ENCODE data around the gene PTPA. TPM values are rescaled to one million over a fixed set of nuclear protein-coding genes. Genes with fewer than 3 reads are reported as not detected.

PTPA gene
- polyA plus RNA-seq, 1 donor from 2014 or later: 62.8 TPM

DNA sequence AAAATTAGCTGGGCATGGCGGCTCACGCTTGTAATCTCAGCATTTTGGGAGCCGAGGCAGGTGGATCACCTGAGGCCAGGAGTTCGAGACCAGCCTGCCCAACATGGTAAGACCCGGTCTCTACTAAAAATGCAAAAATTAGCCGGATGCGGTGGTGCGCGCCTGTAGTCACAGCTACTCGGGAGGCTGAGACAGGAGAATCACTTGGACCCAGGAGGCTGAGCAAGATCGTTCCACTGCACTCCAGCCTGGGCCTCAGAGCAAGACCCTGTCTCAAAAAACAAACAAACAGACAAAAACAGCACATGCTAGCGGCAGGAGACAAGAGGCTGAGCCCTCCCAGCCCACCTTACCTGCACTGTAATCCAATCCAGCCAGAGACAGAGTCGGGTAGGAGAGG, 31.4 kb upstream of the PTPA start:
- H3K9me2 ChIP-seq (ENCODE audit: insufficient read depth, low read length): no peaks in the 10 kb centered on the region
- H3K36me3 ChIP-seq (ENCODE audit: insufficient read depth, low read length): no peaks in the 10 kb centered on the region
- H4K20me1 ChIP-seq (ENCODE audit: insufficient read depth): no peaks in the 10 kb centered on the region
- H3K9ac ChIP-seq (ENCODE audit: low read length): no peak overlapping the region
- H3K4me3 ChIP-seq (ENCODE audit: low read length): peak overlapping the region; percentile 86
- no peaks in the 10 kb centered on the region for H3K27me3 ChIP-seq (ENCODE audit: insufficient read depth, low read depth, low read length)
- no peak overlapping the region for H3K27ac ChIP-seq (ENCODE audit: low read length)
- H2AFZ ChIP-seq (ENCODE audit: low read depth, low read length): no peak overlapping the region
- no peaks in the 10 kb centered on the region for H3K9me3 ChIP-seq (ENCODE audit: low read length)
- H3K79me2 ChIP-seq (replicated peaks; ENCODE audit: insufficient read depth, low read length): peaks cover 18% of the 10 kb centered on the region
- H3K4me2 ChIP-seq (ENCODE audit: low read length): no peak overlapping the region
- TF ChIP-seq TAF1 (IDR thresholded peaks at IDR 0.05; ENCODE audit: low read depth) (no peak), SMC3 (conservative IDR thresholded peaks at IDR 0.05; ENCODE audit: poor library complexity) (no peak)
- TF ChIP-seq, protein P1, sequence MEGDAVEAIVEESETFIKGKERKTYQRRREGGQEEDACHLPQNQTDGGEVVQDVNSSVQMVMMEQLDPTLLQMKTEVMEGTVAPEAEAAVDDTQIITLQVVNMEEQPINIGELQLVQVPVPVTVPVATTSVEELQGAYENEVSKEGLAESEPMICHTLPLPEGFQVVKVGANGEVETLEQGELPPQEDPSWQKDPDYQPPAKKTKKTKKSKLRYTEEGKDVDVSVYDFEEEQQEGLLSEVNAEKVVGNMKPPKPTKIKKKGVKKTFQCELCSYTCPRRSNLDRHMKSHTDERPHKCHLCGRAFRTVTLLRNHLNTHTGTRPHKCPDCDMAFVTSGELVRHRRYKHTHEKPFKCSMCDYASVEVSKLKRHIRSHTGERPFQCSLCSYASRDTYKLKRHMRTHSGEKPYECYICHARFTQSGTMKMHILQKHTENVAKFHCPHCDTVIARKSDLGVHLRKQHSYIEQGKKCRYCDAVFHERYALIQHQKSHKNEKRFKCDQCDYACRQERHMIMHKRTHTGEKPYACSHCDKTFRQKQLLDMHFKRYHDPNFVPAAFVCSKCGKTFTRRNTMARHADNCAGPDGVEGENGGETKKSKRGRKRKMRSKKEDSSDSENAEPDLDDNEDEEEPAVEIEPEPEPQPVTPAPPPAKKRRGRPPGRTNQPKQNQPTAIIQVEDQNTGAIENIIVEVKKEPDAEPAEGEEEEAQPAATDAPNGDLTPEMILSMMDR (IDR thresholded peaks at IDR 0.05; ENCODE audit: poor library complexity, severe bottlenecking): no peak
- TF ChIP-seq, protein P2, sequence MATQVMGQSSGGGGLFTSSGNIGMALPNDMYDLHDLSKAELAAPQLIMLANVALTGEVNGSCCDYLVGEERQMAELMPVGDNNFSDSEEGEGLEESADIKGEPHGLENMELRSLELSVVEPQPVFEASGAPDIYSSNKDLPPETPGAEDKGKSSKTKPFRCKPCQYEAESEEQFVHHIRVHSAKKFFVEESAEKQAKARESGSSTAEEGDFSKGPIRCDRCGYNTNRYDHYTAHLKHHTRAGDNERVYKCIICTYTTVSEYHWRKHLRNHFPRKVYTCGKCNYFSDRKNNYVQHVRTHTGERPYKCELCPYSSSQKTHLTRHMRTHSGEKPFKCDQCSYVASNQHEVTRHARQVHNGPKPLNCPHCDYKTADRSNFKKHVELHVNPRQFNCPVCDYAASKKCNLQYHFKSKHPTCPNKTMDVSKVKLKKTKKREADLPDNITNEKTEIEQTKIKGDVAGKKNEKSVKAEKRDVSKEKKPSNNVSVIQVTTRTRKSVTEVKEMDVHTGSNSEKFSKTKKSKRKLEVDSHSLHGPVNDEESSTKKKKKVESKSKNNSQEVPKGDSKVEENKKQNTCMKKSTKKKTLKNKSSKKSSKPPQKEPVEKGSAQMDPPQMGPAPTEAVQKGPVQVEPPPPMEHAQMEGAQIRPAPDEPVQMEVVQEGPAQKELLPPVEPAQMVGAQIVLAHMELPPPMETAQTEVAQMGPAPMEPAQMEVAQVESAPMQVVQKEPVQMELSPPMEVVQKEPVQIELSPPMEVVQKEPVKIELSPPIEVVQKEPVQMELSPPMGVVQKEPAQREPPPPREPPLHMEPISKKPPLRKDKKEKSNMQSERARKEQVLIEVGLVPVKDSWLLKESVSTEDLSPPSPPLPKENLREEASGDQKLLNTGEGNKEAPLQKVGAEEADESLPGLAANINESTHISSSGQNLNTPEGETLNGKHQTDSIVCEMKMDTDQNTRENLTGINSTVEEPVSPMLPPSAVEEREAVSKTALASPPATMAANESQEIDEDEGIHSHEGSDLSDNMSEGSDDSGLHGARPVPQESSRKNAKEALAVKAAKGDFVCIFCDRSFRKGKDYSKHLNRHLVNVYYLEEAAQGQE (IDR thresholded peaks at IDR 0.05; ENCODE audit: borderline replicate concordance): no peak
- H3F3A ChIP-seq (ENCODE audit: insufficient read depth, low read length, poor library complexity, severe bottlenecking): no peaks in the 10 kb centered on the region

DNA sequence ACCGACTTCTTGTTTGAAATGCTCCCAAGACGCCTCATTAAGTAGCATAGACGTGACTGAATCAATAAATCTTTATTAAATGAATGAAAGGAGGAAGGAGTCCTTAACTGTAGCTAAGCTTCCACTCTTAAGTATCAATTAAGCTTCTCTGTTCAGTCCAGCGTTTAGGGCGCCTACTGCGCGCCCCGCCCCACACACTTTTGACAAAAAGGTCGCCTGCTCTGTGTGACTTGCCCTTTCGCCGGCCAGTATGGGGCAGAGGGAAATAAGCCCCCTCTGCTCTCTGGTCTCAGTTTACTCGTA, 31.0 kb upstream of the PTPA start:
- H3K9me3 ChIP-seq (ENCODE audit: low read length): no peaks in the 10 kb centered on the region
- H3K4me2 ChIP-seq (ENCODE audit: low read length): peak overlapping the region; percentile 85
- H3K9ac ChIP-seq (ENCODE audit: low read length): no peak overlapping the region
- H3K27ac ChIP-seq (ENCODE audit: low read length): no peak overlapping the region
- H3K79me2 ChIP-seq (replicated peaks; ENCODE audit: insufficient read depth, low read length): peaks cover 18% of the 10 kb centered on the region
- H3K4me3 ChIP-seq (ENCODE audit: low read length): peak overlapping the region; percentile 86
- no peaks in the 10 kb centered on the region for H3F3A ChIP-seq (ENCODE audit: insufficient read depth, low read length, poor library complexity, severe bottlenecking)
- H3K27me3 ChIP-seq (ENCODE audit: insufficient read depth, low read depth, low read length): no peaks in the 10 kb centered on the region
- H4K20me1 ChIP-seq (ENCODE audit: insufficient read depth): no peaks in the 10 kb centered on the region
- TF ChIP-seq POLR2AphosphoS5 (IDR thresholded peaks at IDR 0.05): no peak
- TF ChIP-seq RAD21 (conservative IDR thresholded peaks at IDR 0.05): no peak
- TF ChIP-seq, protein P2 (IDR thresholded peaks at IDR 0.05; ENCODE audit: borderline replicate concordance): no peak
- TF ChIP-seq EZH2 (IDR thresholded peaks at IDR 0.05; ENCODE audit: borderline replicate concordance, insufficient read depth, low read length, poor library complexity, severe bottlenecking): no peak
- no peak for TF ChIP-seq EP300 (conservative IDR thresholded peaks at IDR 0.05; ENCODE audit: poor library complexity, severe bottlenecking)
- TF ChIP-seq, protein P1 (IDR thresholded peaks at IDR 0.05; ENCODE audit: poor library complexity, severe bottlenecking): no peak
- no peak for TF ChIP-seq MXI1 (conservative IDR thresholded peaks at IDR 0.05; ENCODE audit: poor library complexity, severe bottlenecking)
- TF ChIP-seq TAF1 (IDR thresholded peaks at IDR 0.05; ENCODE audit: low read depth): no peak
- TF ChIP-seq SMC3 (conservative IDR thresholded peaks at IDR 0.05; ENCODE audit: poor library complexity): no peak
- no peaks in the 10 kb centered on the region for H3K36me3 ChIP-seq (ENCODE audit: insufficient read depth, low read length)
- H3K9me2 ChIP-seq (ENCODE audit: insufficient read depth, low read length): no peaks in the 10 kb centered on the region
- H2AFZ ChIP-seq (ENCODE audit: low read depth, low read length): peak overlapping the region; percentile 18
